K562 (cell line): Measurements from ENCODE around the gene KCNK10. TPM values are rescaled to one million over a fixed set of nuclear protein-coding genes. Genes with fewer than 3 reads are reported as not detected.

Source experiments
- ATAC-seq: fragments of 200-7000 bp; cut with Tn5 transposase; 3 replicates; pipeline ENCODE4 v1.9.1; 2020; ENCODE audit warnings: moderate library complexity
- BruUV-seq: library from RNA; stranded (reverse); fragments of 400-500 nt; replicated peaks from 2 replicates; lab custom pipeline; 2021; lab: Mats Ljungman, UMichigan
- CTCF ChIA-PET: fragments of 300-600 bp; formaldehyde crosslinking; extraction: SDS; loops from one replicate; lab custom pipeline; 2021; ENCODE audit warnings: low intra/inter-chr PET ratio; lab: Yijun Ruan, JAX
- POLR2A ChIA-PET: fragments of 300-600, 350-650 bp; sonication (Branson Sonifier 250); formaldehyde crosslinking; extraction: SDS; loops from one replicate; lab custom pipeline; 2021; ENCODE audit warnings: antibody characterized with exemption, inconsistent platforms; lab: Yijun Ruan, JAX
- DNase-seq, 4 experiments: peaks; one replicate each; pipeline versions ENCODE4 v3.0.0 to v3.0.0-alpha.2; 2011 to 2018; ENCODE audit warnings: low spot score in 3 of 4, mixed read lengths in 3 of 4; ENCODE audit errors: extremely low read depth in 1 of 4
- FAIRE-seq: peaks from 2 replicates; lab custom pipeline; 2011; peaks lifted over from hg19 to GRCh38; lab: Jason Lieb, UNC
- H2AFZ ChIP-seq: 2 replicates; pipeline ENCODE4 v1.6.0; 2011; ENCODE audit warnings: low read depth, low read length, control low read depth, inconsistent platforms
- H3K27ac ChIP-seq: fragments of 200-600 bp; 3 replicates; pipeline ENCODE4 v1.8.0; 2011; ENCODE audit warnings: low read depth, mild to moderate bottlenecking, control low read depth, inconsistent platforms, low read length, moderate library complexity, mixed read lengths; ENCODE audit errors: extremely low read depth
- H3K27me3 ChIP-seq, 2 experiments: fragments of 300-600 bp in 1 of 2; 2 replicates in 1 of 2; 3 replicates in 1 of 2; pipeline versions ENCODE4 v1.6.0 to v1.8.0; 2011; ENCODE audit warnings: inconsistent platforms in 2 of 2, low read length in 2 of 2, mild to moderate bottlenecking in 1 of 2, mixed read lengths in 1 of 2, moderate library complexity in 1 of 2; ENCODE audit not compliant: control insufficient read depth in 2 of 2, insufficient read depth in 2 of 2
- H3K36me3 ChIP-seq: fragments of 300-600 bp; 3 replicates; pipeline ENCODE4 v1.8.0; 2011; ENCODE audit warnings: mild to moderate bottlenecking, low read length, inconsistent platforms; ENCODE audit not compliant: control insufficient read depth, insufficient read depth
- H3K4me1 ChIP-seq, 2 experiments: fragments of 200-600 bp in 1 of 2; replicated peaks in 1 of 2; 2 replicates in 1 of 2; 3 replicates in 1 of 2; pipeline versions ENCODE4 v1.5.1 to v1.8.0; 2011; ENCODE audit warnings: inconsistent platforms in 2 of 2, low read length in 2 of 2, mild to moderate bottlenecking in 1 of 2, mixed read lengths in 1 of 2, moderate library complexity in 1 of 2; ENCODE audit not compliant: control insufficient read depth in 2 of 2, insufficient read depth in 2 of 2
- H3K4me2 ChIP-seq: 2 replicates; pipeline ENCODE4 v1.6.1; 2011; ENCODE audit warnings: low read length, control low read depth, inconsistent platforms, mixed read lengths; ENCODE audit not compliant: insufficient read depth
- H3K4me3 ChIP-seq: fragments of 200-600 bp; sonication (generic), shearing (Covaris generic); 2 replicates; pipeline ENCODE4 v1.5.1; 2016; ENCODE audit warnings: control low read depth, inconsistent platforms
- H3K79me2 ChIP-seq: fragments of 200-600 bp; 3 replicates; pipeline ENCODE4 v1.8.0; 2011; ENCODE audit warnings: low read length, inconsistent platforms; ENCODE audit not compliant: control insufficient read depth, insufficient read depth
- H3K9ac ChIP-seq, 2 experiments: 2 replicates each; pipeline versions ENCODE4 v1.6.0 to v1.6.1; 2011; ENCODE audit warnings: low read depth in 2 of 2, low read length in 2 of 2, control low read depth in 1 of 2, inconsistent platforms in 1 of 2, mild to moderate bottlenecking in 1 of 2, mixed read lengths in 1 of 2; ENCODE audit not compliant: insufficient read depth in 1 of 2
- H3K9me1 ChIP-seq: one replicate; pipeline ENCODE4 v1.6.0; 2011; ENCODE audit warnings: inconsistent platforms, mild to moderate bottlenecking, low read length, moderate library complexity; ENCODE audit not compliant: control insufficient read depth, insufficient read depth
- H3K9me3 ChIP-seq: replicated peaks from 2 replicates; pipeline ENCODE4 v1.5.1; 2011; ENCODE audit warnings: low read depth, low read length, inconsistent platforms; ENCODE audit not compliant: control insufficient read depth, insufficient read depth
- H4K20me1 ChIP-seq: replicated peaks from 2 replicates; pipeline ENCODE4 v1.6.1; 2011; ENCODE audit warnings: low read length, inconsistent platforms, mixed read lengths; ENCODE audit not compliant: control insufficient read depth, insufficient read depth
- CBX5 ChIP-seq: IDR thresholded peaks from 2 replicates; pipeline ENCODE4 v1.6.1; 2014; ENCODE audit warnings: low read depth, borderline replicate concordance
- CHD1 ChIP-seq: fragments of 200-600 bp; sonication (generic); IDR thresholded peaks from one replicate; pipeline ENCODE4 v1.6.1; 2012; ENCODE audit warnings: mild to moderate bottlenecking, moderate library complexity, low read length, inconsistent platforms
- CREBBP ChIP-seq: IDR thresholded peaks from one replicate; pipeline ENCODE4 v1.6.1; 2012; ENCODE audit warnings: low read depth, mild to moderate bottlenecking, control low read depth, inconsistent platforms, low read length
- DIDO1 ChIP-seq: fragments of 450-650 bp; IDR thresholded peaks from 2 replicates; pipeline ENCODE4 v1.6.1; 2016; ENCODE audit warnings: low read depth, missing biosample characterization, missing genetic modification characterization
- E2F5 ChIP-seq: sonication (generic); formaldehyde crosslinking; IDR thresholded peaks from 2 replicates; pipeline ENCODE4 v1.8.0; 2022; ENCODE audit warnings: mild to moderate bottlenecking, missing genetic modification reagents
- KAT2B ChIP-seq: IDR thresholded peaks from one replicate; pipeline ENCODE4 v1.6.1; 2012; ENCODE audit warnings: low read depth, mild to moderate bottlenecking, control low read depth, inconsistent platforms, low read length, moderate library complexity
- MCM5 ChIP-seq: fragments of 450-650 bp; IDR thresholded peaks from 2 replicates; pipeline ENCODE4 v1.6.1; 2016; ENCODE audit warnings: low read depth
- PATZ1 ChIP-seq: fragments of 250-450 bp; sonication (Bioruptor Pico); IDR thresholded peaks from 2 replicates; pipeline ENCODE4 v1.5.0; 2020; ENCODE audit warnings: mild to moderate bottlenecking, borderline replicate concordance
- RBM25 ChIP-seq: fragments of 200-400 bp; formaldehyde crosslinking; IDR thresholded peaks from 2 replicates; pipeline ENCODE4 v1.6.1; 2018; ENCODE audit warnings: low read length, low read depth, moderate library complexity; ENCODE audit not compliant: severe bottlenecking
- SETDB1 ChIP-seq: IDR thresholded peaks from one replicate; pipeline ENCODE4 v1.6.1; 2012; ENCODE audit warnings: low read length, control low read depth, inconsistent platforms
- SLC30A9 ChIP-seq: fragments of 250-450 bp; sonication (Bioruptor Pico); IDR thresholded peaks from 2 replicates; pipeline ENCODE4 v1.8.0; 2022; ENCODE audit warnings: mild to moderate bottlenecking, moderate library complexity
- SRSF1 ChIP-seq: fragments of 200-400 bp; formaldehyde crosslinking; IDR thresholded peaks from 2 replicates; pipeline ENCODE4 v1.6.1; 2017; ENCODE audit warnings: mild to moderate bottlenecking, low read depth, low read length, moderate library complexity
- TGIF2 ChIP-seq: sonication (generic); formaldehyde crosslinking; IDR thresholded peaks from 2 replicates; pipeline ENCODE4 v1.8.1; 2022; ENCODE audit warnings: mild to moderate bottlenecking, missing genetic modification reagents, moderate library complexity
- U2AF2 ChIP-seq: fragments of 200-400 bp; formaldehyde crosslinking; optimal IDR thresholded peaks from 2 replicates; pipeline ENCODE3; 2017; ENCODE audit warnings: low read depth, mild to moderate bottlenecking, low read length
- ZBTB12 ChIP-seq: fragments of 250-450 bp; sonication (Bioruptor Pico); IDR thresholded peaks from 2 replicates; pipeline ENCODE4 v1.4.0; 2020
- ZNF143 ChIP-seq: sonication (generic); formaldehyde crosslinking; IDR thresholded peaks from 2 replicates; pipeline ENCODE4 v1.9.0; 2022; ENCODE audit warnings: mild to moderate bottlenecking, missing genetic modification reagents
- ZNF445 ChIP-seq: fragments of 250-450 bp; sonication (Bioruptor Pico); IDR thresholded peaks from 2 replicates; pipeline ENCODE4 v1.4.0; 2020; ENCODE audit warnings: low read depth, mild to moderate bottlenecking, moderate library complexity
- ZNF830 ChIP-seq: fragments of 250-450 bp; sonication (Bioruptor Pico); IDR thresholded peaks from 2 replicates; pipeline ENCODE4 v1.5.0; 2021; ENCODE audit warnings: mild to moderate bottlenecking
- WGBS: fragments of 100-300 bp; shearing (Covaris generic); methylation state at CpG from one replicate; pipeline ENCODE4 v1.1.6; 2016; ENCODE audit warnings: low coverage, mixed read lengths; ENCODE audit not compliant: insufficient coverage; ENCODE audit errors: missing lambda C conversion rate; 5-methylcytosine and 5-hydroxymethylcytosine counted together
- in situ Hi-C: fragments of 300-500 bp; cut with MboI; formaldehyde crosslinking; loops from 4 replicates; pipeline ENCODE4 v1.15.0; 2018; ENCODE audit warnings: inconsistent platforms, mixed read lengths
- intact Hi-C: fragments of 100-400 bp; cut with micrococcal nuclease; formaldehyde crosslinking; loops from 2 replicates; pipeline ENCODE4 v1.14.2; 2022
- polyA plus RNA-seq, 8 experiments: library from polyadenylated mRNA; depleted of rRNA in 4 of 8; stranded (reverse) in 5 of 8; unstranded in 3 of 8; fragments of >200 nt; fragmentation: Nextera tagmentation in 2 of 8; fragmentation: Illumina TruSeq in 1 of 8; extraction: Ambion mirVana in 2 of 8; extraction: Trizol in 1 of 8; gene quantifications; 2 replicates each; pipeline versions ENCODE4 v1.2.1 to v1.2.3, GENCODE V29; 2011 to 2014; ENCODE audit warnings: inconsistent platforms in 1 of 8, missing spikeins in 1 of 8
- total RNA-seq, 7 experiments: library from RNA; depleted of rRNA in 6 of 7; stranded (reverse); fragments of >200 nt in 6 of 7; fragmentation: Illumina TruSeq in 2 of 7; extraction: Trizol in 2 of 7; gene quantifications; 2 replicates each; pipeline versions ENCODE4 v1.2.1 to v1.2.3, GENCODE V29; 2011 to 2021; ENCODE audit warnings: low replicate concordance in 1 of 7

Gene KCNK10
- total and polyA plus RNA-seq, 9 of the 15 experiments (the other 6 are each of a cell fraction or from before 2014, with no cell fraction given) = not detected

- TF ChIP-seq CREBBP (no peak), ZNF830 (CRISPR knock-in tag) (no peak), MCM5 (no peak)
- TF ChIP-seq, all 486 proteins: peak for 0
Measured at GRCh38 chr14:88272390-88273269, 50.4 kb downstream of the KCNK10 start (continued).

GRCh38 chr14:88271205-88271604 is 51.9 kb downstream of the KCNK10 start:
- no peaks in the 10 kb centered on the region for H3K4me1 ChIP-seq
- no peak for ATAC-seq
- intact Hi-C loops (no loop called here), in situ Hi-C loops (no loop called here)
- H3K36me3 ChIP-seq = no peaks in the 10 kb centered on the region
- no peaks in the 10 kb centered on the region for H3K9me1 ChIP-seq
- no peak overlapping the region for H3K9ac ChIP-seq
- FAIRE-seq = no peak
- CTCF ChIA-PET = no interaction called here
- DNase-seq = no peak
- WGBS = 0% methylated on average over 2 of the region's 2 CpGs
- BruUV-seq = no TSS peak
- H3K27me3 ChIP-seq = peaks cover 0 to 6% of the 10 kb centered on the region in 2 experiments; a peak in 2 of 5 replicates
- H3K4me3 ChIP-seq = no peak overlapping the region
- H2AFZ ChIP-seq = no peak overlapping the region
- TF ChIP-seq SLC30A9 (CRISPR knock-in tag) (no peak), SRSF1 (no peak), ZNF445 (CRISPR knock-in tag) (no peak), DIDO1 (tag) (no peak), KAT2B (no peak), ZBTB12 (CRISPR knock-in tag) (no peak), PATZ1 (CRISPR knock-in tag) (no peak), E2F5 (CRISPR knock-in tag) (no peak), ZNF143 (no peak), CHD1 (no peak), SETDB1 (no peak), RBM25 (no peak), U2AF2 (no peak), TGIF2 (CRISPR knock-in tag) (no peak), CBX5 (no peak)
- POLR2A ChIA-PET = no interaction called here
- H3K4me2 ChIP-seq = no peak overlapping the region
- H3K9me3 ChIP-seq = no peaks in the 10 kb centered on the region
- H3K79me2 ChIP-seq = no peaks in the 10 kb centered on the region
- no peak overlapping the region for H3K27ac ChIP-seq
- no peaks in the 10 kb centered on the region for H4K20me1 ChIP-seq
